ENCODE results near the gene CST11.

CST11 gene

DNA sequence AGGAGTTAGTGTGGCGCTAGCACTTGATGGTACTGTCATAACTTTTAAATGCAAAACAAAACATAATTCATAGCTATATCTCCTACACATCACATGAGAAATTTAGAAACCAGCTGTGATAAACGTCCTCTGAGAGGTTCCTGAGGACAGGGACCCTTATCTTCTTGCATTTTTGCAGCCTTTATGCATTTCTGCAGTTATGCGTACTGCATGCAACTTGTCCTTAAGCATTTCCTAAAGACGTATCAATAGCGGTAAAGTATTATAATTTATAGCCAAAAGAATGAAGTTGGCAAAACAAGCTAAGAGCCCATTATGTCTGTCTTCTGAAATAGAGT lies 33.0 kb downstream of the CST11 start:
- peak overlapping the region; percentile 47; the same call in 1 of the 2 replicates for H3K27ac ChIP-seq
- TF ChIP-seq ZFX (IDR thresholded peaks at IDR 0.05; ENCODE audit: borderline replicate concordance) = no peak
- TF ChIP-seq, protein P1, sequence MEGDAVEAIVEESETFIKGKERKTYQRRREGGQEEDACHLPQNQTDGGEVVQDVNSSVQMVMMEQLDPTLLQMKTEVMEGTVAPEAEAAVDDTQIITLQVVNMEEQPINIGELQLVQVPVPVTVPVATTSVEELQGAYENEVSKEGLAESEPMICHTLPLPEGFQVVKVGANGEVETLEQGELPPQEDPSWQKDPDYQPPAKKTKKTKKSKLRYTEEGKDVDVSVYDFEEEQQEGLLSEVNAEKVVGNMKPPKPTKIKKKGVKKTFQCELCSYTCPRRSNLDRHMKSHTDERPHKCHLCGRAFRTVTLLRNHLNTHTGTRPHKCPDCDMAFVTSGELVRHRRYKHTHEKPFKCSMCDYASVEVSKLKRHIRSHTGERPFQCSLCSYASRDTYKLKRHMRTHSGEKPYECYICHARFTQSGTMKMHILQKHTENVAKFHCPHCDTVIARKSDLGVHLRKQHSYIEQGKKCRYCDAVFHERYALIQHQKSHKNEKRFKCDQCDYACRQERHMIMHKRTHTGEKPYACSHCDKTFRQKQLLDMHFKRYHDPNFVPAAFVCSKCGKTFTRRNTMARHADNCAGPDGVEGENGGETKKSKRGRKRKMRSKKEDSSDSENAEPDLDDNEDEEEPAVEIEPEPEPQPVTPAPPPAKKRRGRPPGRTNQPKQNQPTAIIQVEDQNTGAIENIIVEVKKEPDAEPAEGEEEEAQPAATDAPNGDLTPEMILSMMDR (IDR thresholded peaks at IDR 0.05) = no peak

DNA sequence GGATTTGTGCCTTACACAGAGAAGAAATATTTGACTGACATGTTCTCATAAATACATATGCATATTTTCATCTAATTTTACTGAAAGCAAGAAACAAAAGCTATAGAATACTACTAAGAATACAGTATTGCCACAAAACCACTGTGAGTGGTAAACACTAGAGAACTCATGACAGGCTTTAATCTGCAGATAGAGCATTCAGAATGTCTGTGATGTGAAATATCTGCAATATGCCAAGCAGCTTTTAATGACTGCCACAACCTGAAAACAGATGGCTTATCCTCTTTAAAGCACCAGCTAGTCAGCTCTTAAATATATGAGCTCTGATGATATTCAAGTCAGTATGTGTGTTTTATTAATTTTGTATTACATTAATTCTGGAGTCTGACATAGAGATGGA lies 34.8 kb downstream of the CST11 start:
- no peak for TF ChIP-seq ZFX (IDR thresholded peaks at IDR 0.05; ENCODE audit: borderline replicate concordance)
- TF ChIP-seq, protein P1 (IDR thresholded peaks at IDR 0.05) = no peak
- H3K27ac ChIP-seq = no peak overlapping the region

DNA sequence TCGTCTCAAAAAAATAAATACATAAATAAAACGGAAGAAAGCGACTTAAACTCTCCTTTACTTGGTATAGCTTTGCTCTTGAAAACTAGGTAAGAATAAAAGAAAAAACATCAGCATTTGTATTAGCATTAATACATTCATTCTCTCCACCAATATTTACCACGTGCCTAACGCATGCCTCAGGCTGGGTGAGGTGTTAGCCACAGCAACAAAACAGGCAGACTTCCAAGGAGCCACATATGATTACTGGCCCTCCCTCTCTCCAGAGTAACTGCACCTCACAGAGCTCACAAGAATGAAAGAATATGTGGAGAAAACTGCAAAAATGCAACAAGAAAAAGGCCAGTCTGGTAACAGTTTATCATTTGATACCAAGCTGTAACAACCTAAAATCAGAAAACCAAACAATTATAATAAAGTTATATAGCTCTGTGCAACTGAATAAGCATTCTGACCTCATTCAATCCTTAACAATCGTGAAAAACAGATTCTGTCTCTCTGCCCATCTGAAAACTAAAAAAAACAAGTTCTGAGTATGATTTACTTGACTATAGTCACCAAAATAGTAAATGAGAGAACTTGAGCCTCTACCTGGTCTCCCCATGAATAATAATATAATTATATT lies 36.6 kb downstream of the CST11 start:
- no peak overlapping the region for H3K27ac ChIP-seq
- TF ChIP-seq, protein P1 (IDR thresholded peaks at IDR 0.05) = no peak

DNA sequence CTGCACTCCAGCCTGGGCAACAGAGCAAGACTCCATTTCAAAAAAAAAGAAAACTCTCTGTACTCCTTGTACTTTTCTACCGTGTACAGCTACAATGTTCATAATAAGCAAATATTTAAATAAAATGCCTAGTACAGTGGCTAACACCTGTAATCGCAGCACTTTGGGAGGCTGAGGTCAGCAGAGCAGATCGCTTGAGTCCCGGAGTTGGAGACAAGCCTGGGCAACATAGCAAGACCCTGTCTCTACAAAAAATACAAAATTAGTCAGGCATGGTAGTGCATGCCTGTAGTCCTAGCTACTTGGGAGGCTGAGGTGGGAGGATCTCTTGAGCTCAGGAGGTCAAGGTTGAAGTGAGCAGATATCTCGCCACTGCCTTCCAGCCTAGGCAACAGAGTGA lies 37.1 kb downstream of the CST11 start:
- no peak for TF ChIP-seq ZFX (IDR thresholded peaks at IDR 0.05; ENCODE audit: borderline replicate concordance)
- TF ChIP-seq, protein P1 (IDR thresholded peaks at IDR 0.05) = no peak
- H3K27ac ChIP-seq = no peak overlapping the region

DNA sequence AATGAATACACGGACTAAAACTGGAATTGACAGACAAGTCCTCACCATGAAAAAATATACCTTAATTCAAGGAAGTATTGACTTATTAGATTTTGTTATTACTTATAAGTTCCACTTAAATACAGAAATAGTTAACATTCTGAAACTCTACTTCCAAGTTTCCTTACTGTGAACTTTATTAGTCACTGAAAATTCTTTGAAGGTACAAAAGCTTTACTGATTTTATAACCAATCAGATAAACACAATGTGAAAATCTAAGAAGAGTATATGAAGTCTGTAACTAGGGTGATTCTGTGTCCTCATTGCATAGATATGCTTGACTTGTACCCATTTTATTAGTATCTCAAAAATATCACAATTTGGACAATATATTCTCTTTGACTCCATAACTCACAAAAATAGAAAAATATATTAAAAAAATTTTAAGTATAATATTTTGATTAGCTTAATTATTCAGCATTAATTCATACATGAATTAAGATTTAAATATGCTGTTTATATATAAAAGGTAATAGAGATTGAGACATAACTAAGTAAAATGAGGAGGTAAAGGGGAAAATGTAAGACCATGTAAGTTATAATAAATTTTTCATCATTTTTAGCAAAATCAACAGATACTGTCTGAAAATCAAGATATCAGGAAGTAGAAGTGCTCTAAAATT lies 38.0 kb downstream of the CST11 start:
- H3K27ac ChIP-seq = no peak overlapping the region
- no peak for TF ChIP-seq ZFX (IDR thresholded peaks at IDR 0.05; ENCODE audit: borderline replicate concordance)
- TF ChIP-seq, protein P1 (IDR thresholded peaks at IDR 0.05) = no peak

DNA sequence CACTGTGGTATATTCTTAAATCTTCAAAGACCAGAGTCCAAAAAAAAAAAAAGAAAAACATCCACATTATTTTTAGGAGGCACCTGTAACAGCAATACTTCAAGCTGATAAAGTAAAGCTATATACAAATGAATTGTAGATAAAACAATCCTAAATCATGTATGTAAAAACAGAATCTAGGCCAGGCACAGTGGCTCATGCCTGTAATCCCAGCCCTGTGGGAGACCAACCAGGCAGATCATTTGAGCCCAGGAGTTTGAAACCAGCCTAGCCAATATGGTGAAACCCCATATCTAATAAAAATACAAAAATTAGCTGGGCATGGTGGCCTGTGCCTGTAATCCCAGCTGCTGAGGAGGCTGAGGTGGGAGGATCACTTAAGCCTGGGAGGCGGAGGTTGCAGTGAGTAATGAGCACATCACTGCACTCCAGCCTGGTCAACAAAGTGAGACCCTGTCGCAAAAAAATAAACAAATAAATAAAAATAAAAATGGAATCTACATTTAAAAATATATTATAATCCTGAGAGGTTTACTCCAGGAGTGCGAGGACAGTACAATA lies 38.7 kb downstream of the CST11 start:
- TF ChIP-seq, protein P1 (IDR thresholded peaks at IDR 0.05) = no peak
- TF ChIP-seq ZFX (IDR thresholded peaks at IDR 0.05; ENCODE audit: borderline replicate concordance) = no peak
- H3K27ac ChIP-seq = no peak overlapping the region

DNA sequence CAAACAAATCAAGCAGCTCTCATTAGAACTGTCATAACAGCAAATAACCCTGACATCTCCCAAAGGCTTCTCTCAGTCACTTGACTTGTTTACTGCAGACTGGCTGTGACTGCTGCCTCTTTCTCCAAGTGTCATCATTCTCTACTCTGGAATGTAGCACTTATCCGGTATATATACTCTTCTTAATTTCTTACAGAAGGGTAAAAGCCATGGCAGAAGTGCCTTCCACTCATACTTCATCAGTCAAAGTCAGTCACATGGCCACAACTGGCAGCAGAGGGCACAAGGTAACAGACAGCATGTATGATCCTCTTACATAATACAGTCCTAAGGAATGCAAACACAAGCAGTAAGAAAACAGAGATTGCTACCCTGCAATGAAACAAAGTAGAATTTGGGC lies 40.6 kb downstream of the CST11 start:
- no peak overlapping the region for H3K27ac ChIP-seq

More for the DNA sequence above, 40.6 kb downstream of the CST11 start:
- TF ChIP-seq, protein P1 (IDR thresholded peaks at IDR 0.05) = no peak
- TF ChIP-seq ZFX (IDR thresholded peaks at IDR 0.05; ENCODE audit: borderline replicate concordance) = no peak
